ENCODE measurements around the gene RGS6.

RGS6 gene

DNA sequence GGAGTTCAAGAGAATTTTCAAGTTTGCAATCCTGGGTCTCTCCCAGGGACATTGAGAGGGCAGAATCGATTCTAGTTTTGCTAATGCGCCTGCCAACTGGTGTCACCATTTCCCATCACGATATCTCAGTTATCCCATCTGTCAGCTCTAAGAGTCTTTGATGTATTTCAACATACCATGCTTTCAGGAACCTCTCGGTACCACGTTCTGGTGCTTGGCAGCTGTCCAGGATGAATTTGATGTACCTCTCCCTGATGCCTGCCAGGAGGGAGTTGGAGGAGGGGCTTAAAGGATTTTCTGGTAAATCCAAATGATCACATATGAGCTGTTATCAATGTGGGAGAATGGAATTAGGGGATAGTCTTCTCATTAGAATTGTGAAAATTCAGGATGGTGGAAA, 332.5 kb downstream of the RGS6 start:
- TF ChIP-seq, protein P1, sequence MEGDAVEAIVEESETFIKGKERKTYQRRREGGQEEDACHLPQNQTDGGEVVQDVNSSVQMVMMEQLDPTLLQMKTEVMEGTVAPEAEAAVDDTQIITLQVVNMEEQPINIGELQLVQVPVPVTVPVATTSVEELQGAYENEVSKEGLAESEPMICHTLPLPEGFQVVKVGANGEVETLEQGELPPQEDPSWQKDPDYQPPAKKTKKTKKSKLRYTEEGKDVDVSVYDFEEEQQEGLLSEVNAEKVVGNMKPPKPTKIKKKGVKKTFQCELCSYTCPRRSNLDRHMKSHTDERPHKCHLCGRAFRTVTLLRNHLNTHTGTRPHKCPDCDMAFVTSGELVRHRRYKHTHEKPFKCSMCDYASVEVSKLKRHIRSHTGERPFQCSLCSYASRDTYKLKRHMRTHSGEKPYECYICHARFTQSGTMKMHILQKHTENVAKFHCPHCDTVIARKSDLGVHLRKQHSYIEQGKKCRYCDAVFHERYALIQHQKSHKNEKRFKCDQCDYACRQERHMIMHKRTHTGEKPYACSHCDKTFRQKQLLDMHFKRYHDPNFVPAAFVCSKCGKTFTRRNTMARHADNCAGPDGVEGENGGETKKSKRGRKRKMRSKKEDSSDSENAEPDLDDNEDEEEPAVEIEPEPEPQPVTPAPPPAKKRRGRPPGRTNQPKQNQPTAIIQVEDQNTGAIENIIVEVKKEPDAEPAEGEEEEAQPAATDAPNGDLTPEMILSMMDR (IDR thresholded peaks at IDR 0.05), result no peak

DNA sequence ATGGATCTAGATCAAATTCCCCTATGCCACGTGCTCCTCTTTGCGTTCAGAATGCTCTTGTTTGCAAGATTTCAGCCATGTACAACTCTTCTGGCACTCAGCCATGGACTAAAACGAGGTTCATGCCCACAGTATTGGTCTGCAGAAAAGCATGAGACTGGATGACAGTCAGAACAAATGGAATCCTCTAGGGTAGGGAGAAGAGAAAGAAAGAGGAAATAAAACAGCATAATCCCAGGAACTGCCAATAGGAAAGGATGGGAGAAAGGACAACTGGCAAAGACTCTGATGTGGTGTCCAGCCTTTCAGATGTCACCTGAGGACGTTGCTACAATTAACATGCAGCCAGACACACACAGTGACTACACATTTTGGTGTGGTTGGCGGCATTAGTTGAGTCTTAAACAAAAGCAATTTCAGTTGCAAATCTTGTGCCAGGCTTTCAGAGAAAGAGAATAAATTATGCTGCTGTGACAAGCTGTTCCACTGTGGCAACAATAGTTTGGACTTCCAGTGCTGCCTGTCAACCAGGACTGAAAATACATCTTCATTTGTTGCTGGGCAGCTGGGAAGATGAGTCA, 338.0 kb downstream of the RGS6 start:
- TF ChIP-seq, protein P1 (IDR thresholded peaks at IDR 0.05), result no peak

DNA sequence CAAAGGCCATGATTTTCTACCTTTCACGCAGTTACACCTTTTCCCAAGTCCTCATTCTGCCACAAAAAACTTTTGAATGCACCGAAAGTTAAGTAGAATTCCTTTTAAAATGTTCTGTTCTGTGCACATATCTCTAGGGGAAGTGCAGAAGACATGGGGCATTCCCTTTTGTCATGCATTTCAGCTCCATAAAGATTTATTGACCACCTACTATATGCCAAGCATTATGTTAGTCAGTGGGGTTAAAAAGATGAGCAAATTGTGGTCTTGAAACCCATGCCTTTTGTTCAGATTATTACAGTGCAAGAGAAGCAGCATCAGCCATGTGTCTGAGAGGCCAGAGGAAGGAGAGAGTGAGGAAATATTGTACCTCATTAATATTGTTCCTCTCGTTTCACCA, 338.5 kb downstream of the RGS6 start:
- TF ChIP-seq, protein P1 (IDR thresholded peaks at IDR 0.05), result no peak

DNA sequence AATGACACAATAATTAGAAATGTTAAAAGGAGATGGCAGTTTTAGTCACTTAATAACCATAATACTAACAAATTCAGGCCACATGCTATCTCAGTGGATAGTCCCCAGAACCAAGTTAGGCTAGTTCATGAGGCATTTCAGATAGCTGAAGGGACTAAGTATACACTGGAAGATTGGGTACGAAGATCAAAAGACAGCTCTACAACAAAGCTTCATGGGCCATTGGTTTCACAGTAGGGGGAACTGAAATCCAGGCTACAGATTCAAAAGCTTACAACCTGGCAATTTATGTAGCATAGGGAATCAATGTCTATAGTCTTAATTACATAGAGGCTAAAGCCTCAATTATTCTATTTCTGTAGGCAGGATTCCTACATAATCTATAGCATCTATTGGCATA, 343.0 kb downstream of the RGS6 start:
- TF ChIP-seq, protein P1 (IDR thresholded peaks at IDR 0.05), result no peak

DNA sequence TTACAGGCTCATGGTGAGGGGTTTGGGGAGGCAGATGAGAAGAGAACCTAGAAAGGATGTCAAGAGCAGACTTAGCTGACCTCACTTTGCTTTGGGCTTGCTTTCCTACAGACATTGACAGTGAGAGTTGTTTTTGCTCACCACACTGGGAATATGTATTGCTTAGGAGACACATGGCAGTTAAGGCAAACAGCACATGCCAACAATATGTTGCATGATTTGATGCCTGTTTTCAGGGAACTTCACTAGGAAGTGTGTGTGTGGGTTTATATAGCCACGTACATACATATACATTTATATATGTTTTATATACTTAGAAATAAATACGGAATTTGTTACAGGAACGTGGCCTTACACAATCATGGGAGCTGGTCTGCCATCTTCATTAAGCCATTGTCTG, 346.1 kb downstream of the RGS6 start:
- TF ChIP-seq, protein P1 (IDR thresholded peaks at IDR 0.05), result no peak

DNA sequence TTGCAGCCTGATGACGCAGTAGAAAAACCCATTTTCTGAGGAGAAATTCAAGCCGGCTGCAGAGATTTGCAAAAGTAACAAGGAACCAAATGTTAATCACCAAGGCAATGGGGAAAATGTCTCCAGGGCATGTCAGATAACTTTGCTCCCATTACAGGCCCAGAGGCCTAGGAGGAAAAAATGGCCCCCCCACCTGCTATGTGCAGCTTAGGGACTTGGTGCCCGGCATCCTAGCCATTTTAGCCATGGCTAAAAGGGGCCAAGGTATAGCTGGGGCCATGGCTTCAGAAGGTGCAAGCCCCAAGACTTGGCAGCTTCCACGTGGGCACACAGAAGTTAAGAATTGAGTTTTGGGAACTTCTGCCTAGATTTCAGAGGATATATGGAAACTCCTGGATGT, 351.9 kb downstream of the RGS6 start:
- TF ChIP-seq, protein P1 (IDR thresholded peaks at IDR 0.05), result no peak

DNA sequence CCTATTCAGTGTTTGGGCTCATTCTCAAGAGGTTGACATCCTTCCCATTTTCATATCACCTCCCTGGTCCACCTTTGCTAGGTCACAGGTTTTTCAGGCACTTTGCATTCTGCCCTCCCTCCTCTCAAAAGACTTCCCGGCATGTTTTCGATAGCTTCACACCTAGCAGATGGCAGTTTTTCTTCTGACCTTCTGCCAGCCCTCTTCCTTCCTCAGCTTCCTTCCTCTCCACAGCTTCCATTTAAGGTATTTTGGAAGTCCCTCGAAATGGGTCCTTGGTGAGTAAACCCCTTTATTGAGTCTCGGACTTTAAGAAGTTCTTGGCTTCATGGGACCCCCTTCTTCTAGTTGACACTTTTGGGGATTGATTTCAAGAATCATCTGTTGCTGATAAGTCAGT, 358.0 kb downstream of the RGS6 start:
- TF ChIP-seq, protein P1 (IDR thresholded peaks at IDR 0.05), result no peak

Data from LNCAP (cell line).